Astrocyte (in vitro differentiated cells and primary cell): ENCODE data around the gene TEDC1.

ENCODE experiments used
- EZH2 ChIP-seq: IDR thresholded peaks from 2 replicates; pipeline ENCODE4 v1.6.1; 2012; ENCODE audit warnings: mild to moderate bottlenecking, low read length, inconsistent platforms; ENCODE audit not compliant: insufficient read depth
- TF ChIP-seq, protein P1 (sequence below): IDR thresholded peaks from 2 replicates; pipeline ENCODE4 v1.5.1; 2011; ENCODE audit warnings: low read depth, mild to moderate bottlenecking, inconsistent platforms, low read length, moderate library complexity; ENCODE audit not compliant: insufficient read depth

DNA sequence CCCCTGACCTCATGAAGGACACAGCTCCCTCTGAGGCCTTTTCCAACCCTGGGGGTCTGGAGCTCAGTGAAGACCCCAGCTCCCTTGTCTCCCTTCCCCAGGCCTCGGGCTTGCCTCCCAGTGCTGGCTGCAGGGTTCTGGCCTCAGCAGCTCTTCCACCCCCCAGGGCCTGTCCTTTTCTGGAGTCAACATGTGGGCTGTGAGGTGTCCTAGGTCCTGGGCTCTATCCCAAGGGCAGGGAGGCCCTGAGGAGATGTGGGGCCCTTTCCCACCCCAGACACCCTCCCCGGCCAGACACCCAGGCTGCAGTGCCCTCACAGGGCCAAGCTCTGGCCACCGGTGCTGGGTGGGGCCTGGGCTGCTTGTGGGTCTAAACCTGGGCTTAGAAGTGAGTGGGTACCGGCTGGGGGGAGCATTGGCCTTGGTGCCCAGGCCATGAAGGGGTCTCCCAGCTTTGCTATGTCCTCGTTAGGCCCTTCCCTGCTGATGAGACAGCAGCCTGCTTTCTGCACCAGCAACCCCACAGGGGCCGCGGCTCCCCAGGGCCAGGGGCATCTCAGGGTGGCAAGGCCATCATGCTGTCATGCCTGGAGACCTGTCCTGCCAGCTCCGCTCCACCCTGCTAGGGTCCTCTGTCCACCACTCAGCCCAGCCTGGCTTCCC lies 19.1 kb upstream of the TEDC1 start:
- TF ChIP-seq, protein P1, sequence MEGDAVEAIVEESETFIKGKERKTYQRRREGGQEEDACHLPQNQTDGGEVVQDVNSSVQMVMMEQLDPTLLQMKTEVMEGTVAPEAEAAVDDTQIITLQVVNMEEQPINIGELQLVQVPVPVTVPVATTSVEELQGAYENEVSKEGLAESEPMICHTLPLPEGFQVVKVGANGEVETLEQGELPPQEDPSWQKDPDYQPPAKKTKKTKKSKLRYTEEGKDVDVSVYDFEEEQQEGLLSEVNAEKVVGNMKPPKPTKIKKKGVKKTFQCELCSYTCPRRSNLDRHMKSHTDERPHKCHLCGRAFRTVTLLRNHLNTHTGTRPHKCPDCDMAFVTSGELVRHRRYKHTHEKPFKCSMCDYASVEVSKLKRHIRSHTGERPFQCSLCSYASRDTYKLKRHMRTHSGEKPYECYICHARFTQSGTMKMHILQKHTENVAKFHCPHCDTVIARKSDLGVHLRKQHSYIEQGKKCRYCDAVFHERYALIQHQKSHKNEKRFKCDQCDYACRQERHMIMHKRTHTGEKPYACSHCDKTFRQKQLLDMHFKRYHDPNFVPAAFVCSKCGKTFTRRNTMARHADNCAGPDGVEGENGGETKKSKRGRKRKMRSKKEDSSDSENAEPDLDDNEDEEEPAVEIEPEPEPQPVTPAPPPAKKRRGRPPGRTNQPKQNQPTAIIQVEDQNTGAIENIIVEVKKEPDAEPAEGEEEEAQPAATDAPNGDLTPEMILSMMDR, result no peak
- TF ChIP-seq EZH2, result no peak
